Pancreas (tissue), 10 donors: ENCODE results near the gene ADAM15. TPM values are rescaled to one million over a fixed set of nuclear protein-coding genes. Genes with fewer than 3 reads are reported as not detected.
A peak's percentile ranks its signal among the peaks of the same experiment; 100 is the strongest.

Source experiments
- ATAC-seq, 4 donors: fragments of 200-7000 bp; cut with Tn5 transposase; one replicate each; pipeline versions ENCODE4 v1.8.0 to v1.9.1; 2020; ENCODE audit warnings: mild to moderate bottlenecking in 4 of 4, moderate library complexity in 4 of 4
- DNase-seq, 6 donors: peaks; one replicate each; pipeline ENCODE4 v3.0.0-alpha.2; 2020
- FAIRE-seq: peaks from 2 replicates; lab custom pipeline; 2012; peaks lifted over from hg19 to GRCh38; lab: Jason Lieb, UNC
- H3K27ac ChIP-seq, 4 donors: fragments of 200-600 bp; sonication (generic); 1 replicate in 3 of 4; 2 replicates in 1 of 4; pipeline versions ENCODE4 v1.5.0 to v1.8.0; 2020
- H3K27me3 ChIP-seq, 4 donors: fragments of 200-600 bp; one replicate each; pipeline ENCODE4 v1.8.0; 2021
- H3K36me3 ChIP-seq, 3 donors: fragments of 200-600 bp; sonication (generic) in 1 of 3; one replicate each; pipeline versions ENCODE4 v1.5.0 to v1.8.0; 2020 to 2021
- H3K4me1 ChIP-seq, 3 donors: fragments of 200-600 bp; one replicate each; pipeline ENCODE4 v1.8.0; 2021
- H3K4me3 ChIP-seq, 4 donors: fragments of 200-600 bp; sonication (generic) in 2 of 4; one replicate each; pipeline versions ENCODE4 v1.5.0 to v1.8.0; 2020 to 2021
- H3K9me3 ChIP-seq, 4 donors: fragments of 200-600 bp; one replicate each; pipeline ENCODE4 v1.8.0; 2021
- CTCF ChIP-seq, 4 donors: fragments of 200-600 bp; sonication (generic) in 3 of 4; IDR thresholded peaks; one replicate each; pipeline versions ENCODE4 v1.5.0 to v1.8.0; 2021; ENCODE audit warnings: antibody characterized with exemption in 4 of 4
- WGBS, 2 donors: extraction: QIAGEN DNeasy Blood & Tissue Kit; methylation state at CpG; one replicate each; pipeline ENCODE4 v1.1.7; 2013; 5-methylcytosine and 5-hydroxymethylcytosine counted together
- intact Hi-C, 3 donors: fragments of 100-400 bp; cut with DNase I; formaldehyde crosslinking; loops; one replicate each; pipeline versions ENCODE4 v1.11.1 to v1.14.2; 2022
- polyA plus RNA-seq, 2 donors: library from polyadenylated mRNA; stranded (reverse); fragments of 200-250 nt; gene quantifications; one replicate each; pipeline ENCODE4 v1.2.3, GENCODE V29; 2013
- total RNA-seq, 6 donors: library from RNA; stranded (reverse); fragmentation: NEBNext Ultra II Directional in 4 of 6; extraction: Animal tissue kit (Norgen Biotek cat#: 25700) in 4 of 6; gene quantifications; one replicate each; pipeline versions ENCODE4 v1.2.1 to v1.2.4, GENCODE V29; 2021 to 2023
- donor health status: healthy with polysubstance abuse.
- donor health status: DM: no; HTN: no; CAD: no; lungs with moderate emphysema.
- donor health status: DM: no; HTN: no; CAD: no.
- donor health status: control.
- donor health status: control.
- donor health status: Bipolar disorder and iron deficiency.
- donor health status: DM: yes; HTN: yes; CAD: no.
- donor health status: DM: no; HTN: no; CAD: no.
- donor health status: DM: no; HTN: no; CAD: no.
- donor health status: DM: yes; HTN: yes; CAD: no.

ADAM15 gene
- total and polyA plus RNA-seq, 8 donors = 23.7 to 125 (median 35.2) TPM

GRCh38 chr1:155018617-155019348 is 32.3 kb upstream of the ADAM15 start:
- H3K4me1 ChIP-seq = peaks cover 0 to 14% (median 5%) of the 10 kb centered on the region in 3 donors
- 84 to 86% methylated on average over 7 to 8 of the region's 8 CpGs for WGBS, 2 donors
- H3K9me3 ChIP-seq = no peaks in the 10 kb centered on the region
- DNase-seq (no peak), FAIRE-seq (no peak), ATAC-seq (no peak)
- intact Hi-C loops = loop anchor here in 2 of 3 donors (10.0 kb wide), 1 partner anchor 54 kb away; the partner anchor contains the start of gene PYGO2 (in 2 of the 2)
- no peaks in the 10 kb centered on the region for H3K27me3 ChIP-seq
- H3K36me3 ChIP-seq = peaks cover 0 to 24% (median 9%) of the 10 kb centered on the region in 3 donors
- TF ChIP-seq CTCF (IDR thresholded peaks at IDR 0.05) = no peak
- H3K4me3 ChIP-seq = no peak overlapping the region
- H3K27ac ChIP-seq = no peak overlapping the region

- no peak overlapping the region for H3K4me3 ChIP-seq
- H3K27ac ChIP-seq = no peak overlapping the region
- peaks cover 0 to 14% (median 5%) of the 10 kb centered on the region in 3 donors for H3K4me1 ChIP-seq
- WGBS, 2 donors = 76% methylated on average over 11 of the region's 11 CpGs
- DNase-seq (no peak), FAIRE-seq (no peak), ATAC-seq (no peak)
- intact Hi-C loops = loop anchor here in 2 of 3 donors (10.0 kb wide), 1 partner anchor 55 kb away; the partner anchor contains the start of gene PYGO2 (in 2 of the 2)
- TF ChIP-seq CTCF (IDR thresholded peaks at IDR 0.05) = no peak
- H3K9me3 ChIP-seq = no peaks in the 10 kb centered on the region
- H3K36me3 ChIP-seq = peaks cover 0 to 19% (median 9%) of the 10 kb centered on the region in 3 donors
- no peaks in the 10 kb centered on the region for H3K27me3 ChIP-seq
Observed at GRCh38 chr1:155019377-155020245, 31.5 kb upstream of the ADAM15 start.

- intact Hi-C loops = no loop called here
- H3K27ac ChIP-seq = no peak overlapping the region
- H3K4me3 ChIP-seq = no peak overlapping the region
- no peaks in the 10 kb centered on the region for H3K9me3 ChIP-seq
- ATAC-seq (no peak), FAIRE-seq (no peak), DNase-seq (no peak)
- 80 to 81% methylated on average over 8 of the region's 8 CpGs for WGBS, 2 donors
- no peak for TF ChIP-seq CTCF (IDR thresholded peaks at IDR 0.05)
- H3K27me3 ChIP-seq = no peaks in the 10 kb centered on the region
- H3K4me1 ChIP-seq = peaks cover 0 to 8% (median 5%) of the 10 kb centered on the region in 3 donors
- no peaks in the 10 kb centered on the region for H3K36me3 ChIP-seq
Observed at GRCh38 chr1:155022136-155022926, 28.8 kb upstream of the ADAM15 start.

GRCh38 chr1:155022927-155023236 is 28.2 kb upstream of the ADAM15 start:
- DNase-seq = peak in 2 of 6 donors; percentile 41 to 47
- FAIRE-seq = no peak
- peak in 3 of 4 donors; percentile 20 to 30 (median 28) for ATAC-seq
- H3K4me3 ChIP-seq = no peak overlapping the region
- no peak for TF ChIP-seq CTCF (IDR thresholded peaks at IDR 0.05)
- no peak overlapping the region for H3K27ac ChIP-seq
- intact Hi-C loops = no loop called here
- H3K27me3 ChIP-seq = no peaks in the 10 kb centered on the region
- H3K4me1 ChIP-seq = peaks cover 0 to 3% (median 2%) of the 10 kb centered on the region in 3 donors
- no peaks in the 10 kb centered on the region for H3K9me3 ChIP-seq
- H3K36me3 ChIP-seq = no peaks in the 10 kb centered on the region
- 33 to 34% methylated on average over 4 of the region's 4 CpGs for WGBS, 2 donors
